Measurements from ENCODE around the gene GAA.
"Not testable (repeated sequence)": the region's sequence is repeated elsewhere in the genome, so short reads cannot be mapped to it uniquely, and the experiment has no call there.

The GAA gene

DNA sequence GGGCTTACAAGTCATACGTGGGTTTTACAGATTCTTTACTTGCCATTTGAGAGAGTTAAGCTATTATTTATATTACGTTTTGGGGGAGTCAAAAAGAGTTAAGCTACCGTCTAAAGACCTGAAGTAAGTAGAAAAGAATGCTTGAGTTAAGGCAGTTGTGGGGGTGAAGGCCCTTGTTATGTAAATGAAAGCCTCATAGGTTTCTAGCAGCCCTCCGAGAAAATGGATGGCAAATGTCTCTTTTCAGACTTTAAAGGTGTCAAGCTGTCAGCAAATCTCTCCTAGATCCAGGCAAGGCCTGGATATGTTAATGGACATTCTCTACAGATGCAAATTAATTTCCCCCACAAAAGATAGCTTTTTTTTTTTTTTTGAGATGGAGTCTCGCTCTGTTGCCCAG is 52.8 kb downstream of the GAA start:
- no peak overlapping the region for H3K27ac ChIP-seq
- DNase-seq (ENCODE audit: low spot score): no peak
- no peak overlapping the region for H3K4me3 ChIP-seq
- TF ChIP-seq, protein P1, sequence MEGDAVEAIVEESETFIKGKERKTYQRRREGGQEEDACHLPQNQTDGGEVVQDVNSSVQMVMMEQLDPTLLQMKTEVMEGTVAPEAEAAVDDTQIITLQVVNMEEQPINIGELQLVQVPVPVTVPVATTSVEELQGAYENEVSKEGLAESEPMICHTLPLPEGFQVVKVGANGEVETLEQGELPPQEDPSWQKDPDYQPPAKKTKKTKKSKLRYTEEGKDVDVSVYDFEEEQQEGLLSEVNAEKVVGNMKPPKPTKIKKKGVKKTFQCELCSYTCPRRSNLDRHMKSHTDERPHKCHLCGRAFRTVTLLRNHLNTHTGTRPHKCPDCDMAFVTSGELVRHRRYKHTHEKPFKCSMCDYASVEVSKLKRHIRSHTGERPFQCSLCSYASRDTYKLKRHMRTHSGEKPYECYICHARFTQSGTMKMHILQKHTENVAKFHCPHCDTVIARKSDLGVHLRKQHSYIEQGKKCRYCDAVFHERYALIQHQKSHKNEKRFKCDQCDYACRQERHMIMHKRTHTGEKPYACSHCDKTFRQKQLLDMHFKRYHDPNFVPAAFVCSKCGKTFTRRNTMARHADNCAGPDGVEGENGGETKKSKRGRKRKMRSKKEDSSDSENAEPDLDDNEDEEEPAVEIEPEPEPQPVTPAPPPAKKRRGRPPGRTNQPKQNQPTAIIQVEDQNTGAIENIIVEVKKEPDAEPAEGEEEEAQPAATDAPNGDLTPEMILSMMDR (IDR thresholded peaks at IDR 0.05): no peak

DNA sequence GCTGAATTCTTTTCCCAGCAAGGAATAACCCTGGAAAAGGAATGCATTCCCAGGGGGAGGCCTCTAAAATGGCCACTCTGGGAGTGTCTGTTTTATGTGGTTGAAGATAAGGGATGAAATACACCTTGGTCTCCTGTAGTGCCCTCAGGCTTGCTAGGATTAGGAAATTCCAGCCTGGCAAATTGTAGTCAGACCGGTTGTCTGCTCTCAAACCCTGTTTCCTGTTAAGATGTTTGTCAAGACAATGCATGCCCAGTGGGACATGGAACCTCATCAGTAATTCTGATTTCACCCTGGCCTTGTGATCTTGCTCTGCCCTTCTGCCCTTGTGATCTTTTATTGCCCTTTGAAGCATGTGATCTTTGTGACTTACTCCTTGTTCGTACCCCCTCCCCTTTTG is 54.2 kb downstream of the GAA start:
- not testable (repeated sequence) for H3K4me3 ChIP-seq; H3K27ac ChIP-seq; DNase-seq (ENCODE audit: low spot score)

DNA sequence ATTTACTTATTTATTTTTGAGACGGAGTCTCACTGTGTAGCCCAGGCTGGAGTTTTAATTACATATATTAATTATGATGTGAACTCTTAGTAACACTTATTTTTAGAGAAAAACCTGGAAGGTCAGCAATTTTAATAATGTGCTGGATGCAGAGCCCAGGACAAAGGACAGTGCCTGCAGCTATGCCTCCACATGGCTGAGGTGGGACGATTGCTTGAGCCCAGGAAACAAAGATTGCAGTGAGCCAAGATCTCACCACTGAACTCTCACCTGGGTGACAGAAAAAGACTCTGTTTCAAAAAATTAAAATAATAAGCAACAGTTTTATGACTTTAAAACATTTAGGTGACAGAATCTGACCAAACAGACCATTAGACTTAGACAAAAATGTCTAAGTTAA is 57.5 kb downstream of the GAA start:
- no peak overlapping the region for H3K27ac ChIP-seq
- TF ChIP-seq, protein P1 (IDR thresholded peaks at IDR 0.05): no peak
- no peak for DNase-seq (ENCODE audit: low spot score)

GRCh38 chr17:80160536-80160935 is 59.2 kb downstream of the GAA start:
- TF ChIP-seq, protein P1 (IDR thresholded peaks at IDR 0.05): no peak
- Histone ChIP-seq H3K4me3 (no peak overlapping the region), H3K27ac (no peak overlapping the region)
- DNase-seq (ENCODE audit: low spot score): no peak

More for the DNA sequence above, 57.5 kb downstream of the GAA start:
- no peak overlapping the region for H3K4me3 ChIP-seq

DNA sequence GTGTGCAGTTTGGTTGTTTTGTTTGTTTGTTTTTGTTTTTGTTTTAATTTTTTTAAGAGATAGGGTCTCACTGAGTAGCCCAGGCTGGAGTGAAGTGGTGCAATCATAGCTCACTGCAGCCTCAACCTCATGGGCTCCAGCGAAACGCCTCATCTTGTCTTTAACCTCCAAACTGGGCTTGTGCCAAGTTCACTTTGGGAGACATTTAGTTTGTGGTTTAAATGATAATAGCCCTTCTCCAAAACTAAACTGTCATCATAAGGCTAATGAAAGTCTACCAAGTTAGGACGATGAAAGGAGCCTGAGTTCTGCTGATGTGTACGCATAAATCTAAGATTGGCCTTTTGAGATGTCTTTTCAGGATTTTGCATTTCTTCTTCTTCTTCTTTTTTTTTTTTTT is 62.0 kb downstream of the GAA start:
- H3K27ac ChIP-seq: no peak overlapping the region
- TF ChIP-seq, protein P1 (IDR thresholded peaks at IDR 0.05): no peak
- no peak overlapping the region for H3K4me3 ChIP-seq
- no peak for DNase-seq (ENCODE audit: low spot score)

- DNase-seq (ENCODE audit: low spot score): no peak
- Histone ChIP-seq H3K4me3 (no peak overlapping the region), H3K27ac (no peak overlapping the region)
- TF ChIP-seq, protein P1 (IDR thresholded peaks at IDR 0.05): no peak
Observed at GRCh38 chr17:80164185-80164584, 62.8 kb downstream of the GAA start.

- DNase-seq (ENCODE audit: low spot score): no peak
- TF ChIP-seq, protein P1 (IDR thresholded peaks at IDR 0.05): no peak
- no peak overlapping the region for H3K27ac ChIP-seq
- no peak overlapping the region for H3K4me3 ChIP-seq
Observed at GRCh38 chr17:80166446-80166845, 65.1 kb downstream of the GAA start.

DNA sequence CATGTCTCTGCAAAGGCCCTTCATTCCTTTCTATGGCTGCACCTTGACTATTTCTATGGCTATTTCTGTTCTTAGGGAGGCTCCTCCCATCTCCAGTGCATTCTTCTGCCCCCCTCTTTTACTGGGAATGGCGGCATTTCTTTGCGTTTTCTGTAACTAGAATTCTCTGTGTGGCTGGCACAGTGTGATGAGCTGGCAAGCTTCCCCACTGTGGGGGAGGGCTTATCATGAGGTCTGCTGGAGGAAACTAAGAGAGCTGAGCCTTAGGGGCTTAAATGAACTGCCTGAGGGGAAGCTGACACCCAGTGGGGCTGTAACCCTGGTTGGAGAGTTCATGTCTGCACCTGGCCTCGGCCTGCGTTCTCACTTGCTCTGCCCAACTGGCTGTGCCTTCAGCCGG is 67.0 kb downstream of the GAA start:
- TF ChIP-seq, protein P1 (IDR thresholded peaks at IDR 0.05): no peak
- DNase-seq (ENCODE audit: low spot score): no peak
- H3K4me3 ChIP-seq: no peak overlapping the region
- H3K27ac ChIP-seq: no peak overlapping the region
